ENCODE measurements around the gene XPR1. TPM values are rescaled to one million over a fixed set of nuclear protein-coding genes. Genes with fewer than 3 reads are reported as not detected.

The XPR1 gene
- total RNA-seq, 1 experiment from 2014 or later, result 19.9 TPM

- no peak overlapping the region; the same call in 1 of the 2 replicates for H3K4me2 ChIP-seq (ENCODE audit: low read length)
- no TSS peak for BruUV-seq (replicated peaks)
Measured at GRCh38 chr1:180791806-180792205, 160.0 kb downstream of the XPR1 start.

More at GRCh38 chr1:180791806-180792205, 160.0 kb downstream of the XPR1 start:
- H3K9me3 ChIP-seq (ENCODE audit: control insufficient read depth in 1 of 2, insufficient read depth in 1 of 2, low read depth in 1 of 2, low read length in 2 of 2), result no peaks in the 10 kb centered on the region
- no peaks in the 10 kb centered on the region for H3K36me3 ChIP-seq (ENCODE audit: control insufficient read depth in 1 of 2, insufficient read depth in 2 of 2, low read length in 2 of 2)
- H3K79me2 ChIP-seq (ENCODE audit: insufficient read depth, low read length), result no peaks in the 10 kb centered on the region
- no peak overlapping the region for H3K9ac ChIP-seq (ENCODE audit: low read length)
- ATAC-seq, result no peak
- no peak overlapping the region for H2AFZ ChIP-seq (ENCODE audit: low read depth, low read length, poor library complexity, severe bottlenecking)
- intact Hi-C loops (cut with micrococcal nuclease), result no loop called here
- no peak overlapping the region for H3K27ac ChIP-seq (ENCODE audit: low read depth, low read length)
- ChIA-PET RAD21 (ENCODE audit: low non-redundant PET in 1 of 2, low total read pairs in 2 of 2, uncharacterized antibody in 2 of 2, unreplicated experiment in 2 of 2) (no interaction called here), POLR2A (no interaction called here), CTCF (no interaction called here)
- no peaks in the 10 kb centered on the region for H3K9me2 ChIP-seq (ENCODE audit: insufficient read depth)
- H3K4me3 ChIP-seq (replicated peaks in 1 of 2; ENCODE audit: low read depth in 1 of 2, low read length in 2 of 2), result no peak overlapping the region
- TF ChIP-seq POLR2A (IDR thresholded peaks at IDR 0.05; ENCODE audit: borderline replicate concordance, extremely low read depth, insufficient read depth, insufficient read length), result no peak
- no peak for TF ChIP-seq CTCF (IDR thresholded peaks at IDR 0.05 in 2 of 3, conservative IDR thresholded peaks at IDR 0.05 in 1 of 3; ENCODE audit: borderline replicate concordance in 1 of 3, insufficient read depth in 1 of 3, low read depth in 2 of 3, low read length in 2 of 3)
- TF ChIP-seq POLR2AphosphoS5 (IDR thresholded peaks at IDR 0.05; ENCODE audit: low read depth, low read length), result no peak
- no peak for TF ChIP-seq EZH2phosphoT487 (IDR thresholded peaks at IDR 0.05; ENCODE audit: borderline replicate concordance)
- TF ChIP-seq ZFX (IDR thresholded peaks at IDR 0.05), result no peak
- no peak for TF ChIP-seq EZH2 (IDR thresholded peaks at IDR 0.05)
- no peak for TF ChIP-seq SP1 (IDR thresholded peaks at IDR 0.05; ENCODE audit: low read depth)
- no peak for TF ChIP-seq SRF (IDR thresholded peaks at IDR 0.05; ENCODE audit: low read depth)
- no peak for TF ChIP-seq EGR1 (IDR thresholded peaks at IDR 0.05; ENCODE audit: low read depth)
- TF ChIP-seq TCF7L2 (IDR thresholded peaks at IDR 0.05; ENCODE audit: borderline replicate concordance, extremely low read depth, insufficient read depth, insufficient read length), result no peak
- TF ChIP-seq YY1 (IDR thresholded peaks at IDR 0.05; ENCODE audit: extremely low read depth, insufficient replicate concordance, low read depth, low read length), result no peak
- no peak for TF ChIP-seq JUND (IDR thresholded peaks at IDR 0.05)
- no peak for DNase-seq (ENCODE audit: low read depth, low spot score)
- no peaks in the 10 kb centered on the region for H3K27me3 ChIP-seq (ENCODE audit: insufficient read depth, low read length)
- 0 out of 2 replicates have a peak, but pooled peaks cover 6% of the 10 kb centered on the region for H4K20me1 ChIP-seq (ENCODE audit: insufficient read depth)
- peaks cover 0 to 4% of the 10 kb centered on the region in 2 experiments; a peak in 1 of 4 replicates for H3K4me1 ChIP-seq (ENCODE audit: control insufficient read depth in 1 of 2, insufficient read depth in 2 of 2, low read length in 2 of 2)

Measured in HCT116 (cell line).